Activated naive CD8-positive, alpha-beta T cell treated with anti-CD3 and anti-CD28 coated beads, Interleukin-2, amount 10 ng/mL, durations not matched to agents 7 days and 5 days (primary cell): ENCODE data around the gene MGAT5. TPM values are rescaled to one million over a fixed set of nuclear protein-coding genes. Genes with fewer than 3 reads are reported as not detected.

Experiments used
- ATAC-seq: fragments of 150-1000 bp; cut with Tn5 transposase; one replicate; pipeline ENCODE4 v1.10.0; 2021; ENCODE audit warnings: low read depth, moderate library complexity
- POLR2A ChIA-PET: fragments of 350-600 bp; sonication (Branson Sonifier 250); formaldehyde crosslinking; loops from one replicate; lab custom pipeline; 2021; ENCODE audit warnings: antibody characterized with exemption; lab: Charles Lee
- DNase-seq: peaks from one replicate; pipeline ENCODE4 v3.0.0; 2021
- H3K27ac Mint-ChIP-seq: one replicate; pipeline ENCODE4 v1.8.0; 2022; ENCODE audit warnings: mild to moderate bottlenecking, mixed read lengths
- H3K27me3 Mint-ChIP-seq: one replicate; pipeline ENCODE4 v1.8.0; 2022; ENCODE audit warnings: mild to moderate bottlenecking, moderate library complexity, mixed read lengths
- H3K36me3 Mint-ChIP-seq: one replicate; pipeline ENCODE4 v1.8.0; 2021; ENCODE audit warnings: mild to moderate bottlenecking, mixed read lengths
- H3K4me1 Mint-ChIP-seq: one replicate; pipeline ENCODE4 v1.8.0; 2021; ENCODE audit warnings: mixed read lengths
- H3K4me3 Mint-ChIP-seq: one replicate; pipeline ENCODE4 v1.8.0; 2022; ENCODE audit warnings: mild to moderate bottlenecking, moderate library complexity, mixed read lengths
- H3K9me3 Mint-ChIP-seq: one replicate; pipeline ENCODE4 v1.8.0; 2021; ENCODE audit warnings: mixed read lengths
- total RNA-seq, 2 experiments: library from RNA; stranded (reverse); gene quantifications; one replicate each; pipeline ENCODE4 v1.2.3, GENCODE V29; 2021

MGAT5 gene
- total RNA-seq, 2 experiments from 2014 or later: 66.3 to 70.9 TPM

GRCh38 chr2:134220344-134220974 lies 33.4 kb upstream of the MGAT5 start:
- no peak for ATAC-seq
- POLR2A ChIA-PET: no interaction called here
- Mint-ChIP-seq H3K9me3 (no peaks in the 10 kb centered on the region), H3K36me3 (peaks cover 2% of the 10 kb centered on the region), H3K27ac (no peak overlapping the region), H3K4me1 (peaks cover 45% of the 10 kb centered on the region), H3K4me3 (no peak overlapping the region), H3K27me3 (no peaks in the 10 kb centered on the region)
- DNase-seq: no peak

- Mint-ChIP-seq H3K9me3 (peaks cover 4% of the 10 kb centered on the region), H3K36me3 (peaks cover 19% of the 10 kb centered on the region), H3K4me1 (peaks cover 20% of the 10 kb centered on the region), H3K27me3 (no peaks in the 10 kb centered on the region), H3K4me3 (no peak overlapping the region), H3K27ac (no peak overlapping the region)
- ATAC-seq: no peak
- no peak for DNase-seq
- POLR2A ChIA-PET: no interaction called here
Measured at GRCh38 chr2:134224005-134224404, 29.9 kb upstream of the MGAT5 start.

- no peaks in the 10 kb centered on the region for H3K27me3 Mint-ChIP-seq
- H3K9me3 Mint-ChIP-seq: peaks cover 9% of the 10 kb centered on the region
- DNase-seq (no peak), ATAC-seq (no peak)
- POLR2A ChIA-PET: interaction anchor here (0.7 kb wide), 1 partner anchor 48 kb away, joined by 3 read pairs; no protein-coding TSS in a partner anchor
- peaks cover 25% of the 10 kb centered on the region for H3K36me3 Mint-ChIP-seq
- no peak overlapping the region for H3K4me3 Mint-ChIP-seq
- peaks cover 13% of the 10 kb centered on the region for H3K4me1 Mint-ChIP-seq
- H3K27ac Mint-ChIP-seq: no peak overlapping the region
Measured at GRCh38 chr2:134225173-134225572, 28.7 kb upstream of the MGAT5 start.

- H3K4me3 Mint-ChIP-seq: no peak overlapping the region
- H3K36me3 Mint-ChIP-seq: peaks cover 25% of the 10 kb centered on the region
- ATAC-seq (no peak), DNase-seq (no peak)
- no peak overlapping the region for H3K27ac Mint-ChIP-seq
- H3K27me3 Mint-ChIP-seq: no peaks in the 10 kb centered on the region
- POLR2A ChIA-PET: no interaction called here
- H3K9me3 Mint-ChIP-seq: peaks cover 9% of the 10 kb centered on the region
- peaks cover 9% of the 10 kb centered on the region for H3K4me1 Mint-ChIP-seq
Measured at GRCh38 chr2:134225841-134226240, 28.0 kb upstream of the MGAT5 start.

GRCh38 chr2:134226601-134227000 lies 27.3 kb upstream of the MGAT5 start:
- Mint-ChIP-seq H3K4me3 (no peak overlapping the region), H3K9me3 (peaks cover 9% of the 10 kb centered on the region), H3K27ac (no peak overlapping the region), H3K4me1 (peaks cover 15% of the 10 kb centered on the region), H3K36me3 (peaks cover 25% of the 10 kb centered on the region), H3K27me3 (no peaks in the 10 kb centered on the region)
- no peak for DNase-seq
- ATAC-seq: no peak
- POLR2A ChIA-PET: no interaction called here

- ATAC-seq (no peak), DNase-seq (no peak)
- no peak overlapping the region for H3K27ac Mint-ChIP-seq
- no peaks in the 10 kb centered on the region for H3K27me3 Mint-ChIP-seq
- peaks cover 26% of the 10 kb centered on the region for H3K4me1 Mint-ChIP-seq
- H3K9me3 Mint-ChIP-seq: peaks cover 12% of the 10 kb centered on the region
- POLR2A ChIA-PET: interaction anchor here (1.0 kb wide), 1 partner anchor 11 kb away, joined by 3 read pairs; no protein-coding TSS in a partner anchor
- H3K36me3 Mint-ChIP-seq: peaks cover 28% of the 10 kb centered on the region
- H3K4me3 Mint-ChIP-seq: no peak overlapping the region
Measured at GRCh38 chr2:134227666-134228065, 26.2 kb upstream of the MGAT5 start.

GRCh38 chr2:134228493-134228903 lies 25.4 kb upstream of the MGAT5 start:
- Mint-ChIP-seq H3K36me3 (peaks cover 28% of the 10 kb centered on the region), H3K27me3 (no peaks in the 10 kb centered on the region), H3K4me1 (peaks cover 34% of the 10 kb centered on the region), H3K4me3 (no peak overlapping the region), H3K27ac (no peak overlapping the region), H3K9me3 (peaks cover 12% of the 10 kb centered on the region)
- POLR2A ChIA-PET: interaction anchor here (1.0 kb wide), 1 partner anchor 12 kb away, joined by 3 read pairs; no protein-coding TSS in a partner anchor
- ATAC-seq (no peak), DNase-seq (no peak)

GRCh38 chr2:134229540-134229939 lies 24.3 kb upstream of the MGAT5 start:
- POLR2A ChIA-PET: no interaction called here
- H3K4me3 Mint-ChIP-seq: no peak overlapping the region
- no peak for ATAC-seq

GRCh38 chr2:134230885-134231284 lies 23.0 kb upstream of the MGAT5 start:
- peaks cover 53% of the 10 kb centered on the region for H3K4me1 Mint-ChIP-seq
- no peak for ATAC-seq
- no peak overlapping the region for H3K4me3 Mint-ChIP-seq
- no peak for DNase-seq
- H3K27me3 Mint-ChIP-seq: no peaks in the 10 kb centered on the region
- POLR2A ChIA-PET: interaction anchor here (0.7 kb wide), 1 partner anchor 13 kb away, joined by 3 read pairs; no protein-coding TSS in a partner anchor
- H3K9me3 Mint-ChIP-seq: peaks cover 14% of the 10 kb centered on the region
- H3K27ac Mint-ChIP-seq: no peak overlapping the region
- H3K36me3 Mint-ChIP-seq: peaks cover 28% of the 10 kb centered on the region

More at GRCh38 chr2:134229540-134229939, 24.3 kb upstream of the MGAT5 start:
- Mint-ChIP-seq H3K27ac (no peak overlapping the region), H3K36me3 (peaks cover 28% of the 10 kb centered on the region), H3K4me1 (peaks cover 45% of the 10 kb centered on the region), H3K9me3 (peaks cover 12% of the 10 kb centered on the region), H3K27me3 (no peaks in the 10 kb centered on the region)
- DNase-seq: no peak

GRCh38 chr2:134231301-134231964 lies 22.4 kb upstream of the MGAT5 start:
- no peak for ATAC-seq
- POLR2A ChIA-PET: interaction anchor here (0.7 to 0.8 kb wide), 2 partner anchors 11 to 14 kb away, joined by 3 read pairs; no protein-coding TSS in a partner anchor
- peak overlapping the region; percentile 33 for H3K4me3 Mint-ChIP-seq
- peaks cover 12% of the 10 kb centered on the region for H3K9me3 Mint-ChIP-seq
- peak overlapping the region; percentile 89 for H3K27ac Mint-ChIP-seq
- peaks cover 56% of the 10 kb centered on the region for H3K4me1 Mint-ChIP-seq
- peaks cover 29% of the 10 kb centered on the region for H3K36me3 Mint-ChIP-seq
- no peak for DNase-seq
- no peaks in the 10 kb centered on the region for H3K27me3 Mint-ChIP-seq

- peaks cover 60% of the 10 kb centered on the region for H3K4me1 Mint-ChIP-seq
- DNase-seq (no peak), ATAC-seq (no peak)
- H3K27me3 Mint-ChIP-seq: no peaks in the 10 kb centered on the region
- peak overlapping the region; percentile 53 for H3K4me3 Mint-ChIP-seq
- peaks cover 12% of the 10 kb centered on the region for H3K9me3 Mint-ChIP-seq
- POLR2A ChIA-PET: interaction anchor here (0.8 kb wide), 1 partner anchor 11 kb away, joined by 3 read pairs; no protein-coding TSS in a partner anchor
- peak overlapping the region; percentile 89 for H3K27ac Mint-ChIP-seq
- peaks cover 26% of the 10 kb centered on the region for H3K36me3 Mint-ChIP-seq
Measured at GRCh38 chr2:134231965-134232340, 21.9 kb upstream of the MGAT5 start.

- no peaks in the 10 kb centered on the region for H3K27me3 Mint-ChIP-seq
- H3K4me3 Mint-ChIP-seq: peak overlapping the region; percentile 53
- H3K9me3 Mint-ChIP-seq: peaks cover 12% of the 10 kb centered on the region
- peaks cover 62% of the 10 kb centered on the region for H3K4me1 Mint-ChIP-seq
- POLR2A ChIA-PET: interaction anchor here (0.8 to 1.1 kb wide), 2 partner anchors 10 to 15 kb away, joined by 3 to 4 read pairs; no protein-coding TSS in a partner anchor
- ATAC-seq (peak; percentile 50), DNase-seq (no peak)
- peaks cover 26% of the 10 kb centered on the region for H3K36me3 Mint-ChIP-seq
- H3K27ac Mint-ChIP-seq: peak overlapping the region; percentile 89
Measured at GRCh38 chr2:134232461-134232860, 21.4 kb upstream of the MGAT5 start.

- peaks cover 20% of the 10 kb centered on the region for H3K36me3 Mint-ChIP-seq
- POLR2A ChIA-PET: interaction anchor here (1.1 kb wide), 1 partner anchor 16 kb away, joined by 4 read pairs; no protein-coding TSS in a partner anchor
- no peaks in the 10 kb centered on the region for H3K27me3 Mint-ChIP-seq
- ATAC-seq (peak; percentile 84), DNase-seq (no peak)
- peak overlapping the region; percentile 53 for H3K4me3 Mint-ChIP-seq
- H3K27ac Mint-ChIP-seq: peak overlapping the region; percentile 89
- H3K4me1 Mint-ChIP-seq: peaks cover 62% of the 10 kb centered on the region
- peaks cover 10% of the 10 kb centered on the region for H3K9me3 Mint-ChIP-seq
Measured at GRCh38 chr2:134232868-134233727, 20.8 kb upstream of the MGAT5 start.
